ENCODE measurements around the gene LPA.
"Not testable (repeated sequence)": the region's sequence is repeated elsewhere in the genome, so short reads cannot be mapped to it uniquely, and the experiment has no call there.

LPA gene

GRCh38 chr6:160581406-160581805 is 82.7 kb downstream of the LPA start:
- Mint-ChIP-seq H3K9me3 (peaks cover 13 to 17% of the 10 kb centered on the region in 2 donors), H3K4me1 (no peaks in the 10 kb centered on the region), H3K27me3 (no peaks in the 10 kb centered on the region), H3K4me3 (no peak overlapping the region), H3K36me3 (no peaks in the 10 kb centered on the region), H3K27ac (no peak overlapping the region)
- no peak for DNase-seq
- ATAC-seq (replicated peaks) = no peak

- ATAC-seq (replicated peaks); DNase-seq; H3K27me3 Mint-ChIP-seq; H3K36me3 Mint-ChIP-seq; H3K4me3 Mint-ChIP-seq; H3K27ac Mint-ChIP-seq; H3K4me1 Mint-ChIP-seq: not testable (repeated sequence)
- H3K9me3 Mint-ChIP-seq = peaks cover 12 to 18% of the 10 kb centered on the region in 2 donors
These were observed 85.6 kb downstream of the LPA start for GRCh38 chr6:160578515-160578914.

GRCh38 chr6:160573943-160574342 is 90.1 kb downstream of the LPA start:
- Mint-ChIP-seq H3K36me3 (no peaks in the 10 kb centered on the region), H3K4me1 (no peaks in the 10 kb centered on the region), H3K4me3 (no peak overlapping the region), H3K9me3 (peaks cover 4 to 12% of the 10 kb centered on the region in 2 donors), H3K27me3 (peaks cover 0 to 4% of the 10 kb centered on the region in 2 donors), H3K27ac (no peak overlapping the region)
- no peak for DNase-seq
- no peak for ATAC-seq (replicated peaks)

- not testable (repeated sequence) for H3K27ac Mint-ChIP-seq; H3K4me1 Mint-ChIP-seq; H3K4me3 Mint-ChIP-seq; DNase-seq; H3K27me3 Mint-ChIP-seq; ATAC-seq (replicated peaks); H3K36me3 Mint-ChIP-seq
- H3K9me3 Mint-ChIP-seq = peaks cover 6 to 12% of the 10 kb centered on the region in 2 donors
These were observed 92.9 kb downstream of the LPA start for GRCh38 chr6:160571201-160571600.

GRCh38 chr6:160544802-160545201 is 119.3 kb downstream of the LPA start:
- ATAC-seq (replicated peaks) (no peak), DNase-seq (no peak)
- Mint-ChIP-seq H3K4me3 (no peak overlapping the region), H3K27me3 (peaks cover 6 to 28% of the 10 kb centered on the region in 2 donors), H3K9me3 (peaks cover 0 to 2% of the 10 kb centered on the region in 2 donors), H3K36me3 (no peaks in the 10 kb centered on the region), H3K4me1 (no peaks in the 10 kb centered on the region), H3K27ac (no peak overlapping the region)

GRCh38 chr6:160535270-160535669 is 128.8 kb downstream of the LPA start:
- no peak for DNase-seq

GRCh38 chr6:160534050-160534696 is 129.9 kb downstream of the LPA start:
- DNase-seq = peak; percentile 39
- peak; percentile 78 to 82 for ATAC-seq (replicated peaks)
- no peaks in the 10 kb centered on the region for H3K36me3 Mint-ChIP-seq
- H3K9me3 Mint-ChIP-seq = peaks cover 2% of the 10 kb centered on the region in 2 donors
- H3K4me3 Mint-ChIP-seq = no peak overlapping the region
- no peak overlapping the region for H3K27ac Mint-ChIP-seq
- no peaks in the 10 kb centered on the region for H3K4me1 Mint-ChIP-seq
- H3K27me3 Mint-ChIP-seq = peaks cover 12 to 17% of the 10 kb centered on the region in 2 donors

More at GRCh38 chr6:160535270-160535669, 128.8 kb downstream of the LPA start:
- Mint-ChIP-seq H3K27ac (no peak overlapping the region), H3K4me3 (no peak overlapping the region), H3K4me1 (no peaks in the 10 kb centered on the region), H3K36me3 (no peaks in the 10 kb centered on the region), H3K27me3 (peaks cover 4 to 12% of the 10 kb centered on the region in 2 donors), H3K9me3 (no peaks in the 10 kb centered on the region)
- ATAC-seq (replicated peaks) = no peak

- Mint-ChIP-seq H3K36me3 (no peaks in the 10 kb centered on the region), H3K4me1 (no peaks in the 10 kb centered on the region), H3K27me3 (peaks cover 24 to 26% of the 10 kb centered on the region in 2 donors), H3K9me3 (peaks cover 2 to 5% of the 10 kb centered on the region in 2 donors), H3K4me3 (no peak overlapping the region), H3K27ac (no peak overlapping the region)
- DNase-seq (no peak), ATAC-seq (replicated peaks) (no peak)
These were observed 131.8 kb downstream of the LPA start for GRCh38 chr6:160532315-160532714.

- DNase-seq = no peak
- no peak for ATAC-seq (replicated peaks)
- Mint-ChIP-seq H3K27me3 (peaks cover 28 to 29% of the 10 kb centered on the region in 2 donors), H3K4me1 (no peaks in the 10 kb centered on the region), H3K9me3 (peaks cover 2 to 5% of the 10 kb centered on the region in 2 donors), H3K27ac (no peak overlapping the region), H3K4me3 (no peak overlapping the region), H3K36me3 (no peaks in the 10 kb centered on the region)
These were observed 132.2 kb downstream of the LPA start for GRCh38 chr6:160531826-160532225.

GRCh38 chr6:160529524-160529923 is 134.6 kb downstream of the LPA start:
- H3K4me3 Mint-ChIP-seq; ATAC-seq (replicated peaks); H3K4me1 Mint-ChIP-seq; DNase-seq; H3K9me3 Mint-ChIP-seq; H3K27ac Mint-ChIP-seq; H3K36me3 Mint-ChIP-seq: not testable (repeated sequence)
- peaks cover 32 to 46% of the 10 kb centered on the region in 2 donors for H3K27me3 Mint-ChIP-seq

- Mint-ChIP-seq H3K36me3 (no peaks in the 10 kb centered on the region), H3K4me3 (no peak overlapping the region), H3K9me3 (no peaks in the 10 kb centered on the region), H3K4me1 (peaks cover 0 to 3% of the 10 kb centered on the region in 2 donors), H3K27ac (no peak overlapping the region), H3K27me3 (peaks cover 28 to 49% of the 10 kb centered on the region in 2 donors)
- no peak for DNase-seq
- no peak for ATAC-seq (replicated peaks)
These were observed 140.9 kb downstream of the LPA start for GRCh38 chr6:160523223-160523622.

GRCh38 chr6:160520043-160520904 is 143.8 kb downstream of the LPA start:
- H3K4me1 Mint-ChIP-seq = peaks cover 0 to 3% of the 10 kb centered on the region in 2 donors
- H3K27ac Mint-ChIP-seq = peak overlapping the region; percentile 94
- peaks cover 26 to 41% of the 10 kb centered on the region in 2 donors for H3K27me3 Mint-ChIP-seq
- H3K9me3 Mint-ChIP-seq = peaks cover 0 to 2% of the 10 kb centered on the region in 2 donors
- DNase-seq (peak; percentile 64), ATAC-seq (replicated peaks) (peak; percentile 90 to 92)
- H3K4me3 Mint-ChIP-seq = peak overlapping the region; percentile 89 to 95
- H3K36me3 Mint-ChIP-seq = no peaks in the 10 kb centered on the region

- peaks cover 30 to 42% of the 10 kb centered on the region in 2 donors for H3K27me3 Mint-ChIP-seq
- H3K4me3 Mint-ChIP-seq = peak overlapping the region; percentile 89 to 95
- DNase-seq (no peak), ATAC-seq (replicated peaks) (peak; percentile 77 to 81)
- H3K27ac Mint-ChIP-seq = peak overlapping the region; percentile 94
- no peaks in the 10 kb centered on the region for H3K36me3 Mint-ChIP-seq
- H3K4me1 Mint-ChIP-seq = peaks cover 0 to 3% of the 10 kb centered on the region in 2 donors
- H3K9me3 Mint-ChIP-seq = peaks cover 0 to 2% of the 10 kb centered on the region in 2 donors
These were observed 144.5 kb downstream of the LPA start for GRCh38 chr6:160519603-160520042.

GRCh38 chr6:160519133-160519532 is 144.9 kb downstream of the LPA start:
- Mint-ChIP-seq H3K27me3 (peaks cover 35 to 42% of the 10 kb centered on the region in 2 donors), H3K4me1 (peaks cover 0 to 3% of the 10 kb centered on the region in 2 donors), H3K9me3 (peaks cover 0 to 2% of the 10 kb centered on the region in 2 donors), H3K27ac (no peak overlapping the region), H3K4me3 (peak overlapping the region in 1 of 2 donors; percentile 95), H3K36me3 (no peaks in the 10 kb centered on the region)
- ATAC-seq (replicated peaks) = no peak
- DNase-seq = no peak

Data from stimulated activated naive B cell treated with anti-CD40 and anti-IgM and Interleukin-4, amounts not matched to agents 10 μg/mL and 1 μg/mL and 100 μg/mL, for 72 hours (primary cell).